HepG2 (cell line): ENCODE data around the gene PHRF1. TPM values are rescaled to one million over a fixed set of nuclear protein-coding genes. Genes with fewer than 3 reads are reported as not detected.

Experiments
- ATAC-seq: fragments of 200-7000 bp; cut with Tn5 transposase; 3 replicates; pipeline ENCODE4 v1.9.1; 2020; ENCODE audit warnings: mild to moderate bottlenecking, moderate library complexity
- BruUV-seq: library from RNA; stranded (reverse); fragments of 400-500 nt; replicated peaks from 2 replicates; lab custom pipeline; 2021; lab: Mats Ljungman, UMichigan
- CTCF ChIA-PET: fragments of 300-600 bp; formaldehyde crosslinking; extraction: SDS; loops from one replicate; lab custom pipeline; 2021; ENCODE audit warnings: low total read pairs, inconsistent platforms, low intra/inter-chr PET ratio; lab: Yijun Ruan, JAX
- POLR2A ChIA-PET: fragments of 350-600 bp; sonication (Branson Sonifier 250); formaldehyde crosslinking; loops from one replicate; lab custom pipeline; 2020; ENCODE audit warnings: antibody characterized with exemption, inconsistent platforms; lab: Yijun Ruan, JAX
- DNase-seq: peaks from one replicate; pipeline ENCODE4 v3.0.0-alpha.2; 2015; ENCODE audit warnings: low spot score
- FAIRE-seq: peaks from 3 replicates; lab custom pipeline; 2011; peaks lifted over from hg19 to GRCh38; lab: Jason Lieb, UNC
- H2AFZ ChIP-seq: one replicate; pipeline ENCODE4 v1.6.1; 2011; ENCODE audit warnings: low read length, inconsistent platforms
- H3K27ac ChIP-seq: fragments of 300-600 bp; 3 replicates; pipeline ENCODE4 v1.8.0; 2011; ENCODE audit warnings: mixed run types, mild to moderate bottlenecking, mixed read lengths, low read length, inconsistent platforms; ENCODE audit not compliant: insufficient read depth; ENCODE audit errors: extremely low read length
- H3K27me3 ChIP-seq, 2 experiments: fragments of 200-600 bp in 1 of 2; 2 replicates in 1 of 2; 3 replicates in 1 of 2; pipeline versions ENCODE4 v1.6.0 to v1.8.0; 2011; ENCODE audit warnings: low read length in 2 of 2, mild to moderate bottlenecking in 2 of 2, moderate library complexity in 2 of 2, inconsistent platforms in 1 of 2; ENCODE audit not compliant: insufficient read depth in 2 of 2, control insufficient read depth in 1 of 2
- H3K36me3 ChIP-seq, 2 experiments: fragments of 200-600 bp in 1 of 2; replicated peaks in 1 of 2; 2 replicates in 1 of 2; 3 replicates in 1 of 2; pipeline versions ENCODE4 v1.5.1 to v1.8.0; 2011; ENCODE audit warnings: low read length in 2 of 2, inconsistent platforms in 1 of 2; ENCODE audit not compliant: insufficient read depth in 2 of 2, control insufficient read depth in 1 of 2
- H3K4me1 ChIP-seq: 2 replicates; pipeline ENCODE4 v1.5.1; 2012; ENCODE audit warnings: low read length, inconsistent platforms; ENCODE audit not compliant: insufficient read depth
- H3K4me2 ChIP-seq: 2 replicates; pipeline ENCODE4 v1.6.0; 2011; ENCODE audit warnings: low read depth, low read length, inconsistent platforms
- H3K4me3 ChIP-seq, 3 experiments: fragments of 200-600 bp in 1 of 3; sonication (generic), shearing (Covaris generic) in 1 of 3; replicated peaks in 1 of 3; 2 replicates each; pipeline ENCODE4 v1.5.1; 2011 to 2016; ENCODE audit warnings: low read length in 3 of 3, inconsistent platforms in 2 of 3, low read depth in 2 of 3, mild to moderate bottlenecking in 2 of 3, control low read depth in 1 of 3, mixed read lengths in 1 of 3; ENCODE audit not compliant: insufficient read depth in 1 of 3
- H3K79me2 ChIP-seq: one replicate; pipeline ENCODE4 v1.6.1; 2011; ENCODE audit warnings: low read length, inconsistent platforms; ENCODE audit not compliant: insufficient read depth
- H3K9ac ChIP-seq: 2 replicates; pipeline ENCODE4 v1.6.0; 2011; ENCODE audit warnings: mild to moderate bottlenecking, low read depth, low read length, inconsistent platforms; ENCODE audit not compliant: insufficient read depth
- H3K9me3 ChIP-seq: 2 replicates; pipeline ENCODE4 v1.5.1; 2012; ENCODE audit warnings: mild to moderate bottlenecking, low read length
- H4K20me1 ChIP-seq: 2 replicates; pipeline ENCODE4 v1.6.0; 2011; ENCODE audit warnings: inconsistent platforms, mild to moderate bottlenecking, low read length, moderate library complexity; ENCODE audit not compliant: insufficient read depth
- AGO2 ChIP-seq: fragments of 200-400 bp; formaldehyde crosslinking; optimal IDR thresholded peaks from 2 replicates; pipeline ENCODE3; 2017; ENCODE audit warnings: mild to moderate bottlenecking, low read depth, low read length, moderate library complexity
- HHEX ChIP-seq: IDR thresholded peaks from 2 replicates; pipeline ENCODE4 v1.6.1; 2016; ENCODE audit warnings: control low read depth
- HNF4A ChIP-seq: sonication (generic); formaldehyde crosslinking; IDR thresholded peaks from 2 replicates; pipeline ENCODE4 v1.4.0; 2020; ENCODE audit warnings: missing genetic modification reagents
- HOXA5 ChIP-seq: sonication (generic); formaldehyde crosslinking; IDR thresholded peaks from 2 replicates; pipeline ENCODE4 v1.4.0; 2020; ENCODE audit warnings: missing genetic modification reagents
- MIER3 ChIP-seq: IDR thresholded peaks from 2 replicates; pipeline ENCODE4 v1.6.1; 2016; ENCODE audit warnings: missing compliant biosample characterization, borderline replicate concordance
- MTF1 ChIP-seq: sonication (generic); formaldehyde crosslinking; IDR thresholded peaks from 2 replicates; pipeline ENCODE4 v1.5.0; 2020; ENCODE audit warnings: missing genetic modification reagents
- RBFOX2 ChIP-seq: fragments of 200-400 bp; formaldehyde crosslinking; IDR thresholded peaks from 2 replicates; pipeline ENCODE4 v1.6.1; 2017; ENCODE audit warnings: low read depth, mild to moderate bottlenecking, low read length
- RBM22 ChIP-seq: fragments of 200-400 bp; formaldehyde crosslinking; optimal IDR thresholded peaks from 2 replicates; pipeline ENCODE3; 2017; ENCODE audit warnings: mild to moderate bottlenecking, low read length, moderate library complexity
- ZBTB38 ChIP-seq: sonication (generic); formaldehyde crosslinking; IDR thresholded peaks from 2 replicates; pipeline ENCODE4 v1.5.1; 2020; ENCODE audit warnings: mild to moderate bottlenecking, missing genetic modification reagents
- WGBS: methylation state at CpG from one replicate; pipeline ENCODE4 v1.1.6; 2017; ENCODE audit warnings: low lambda C conversion rate; 5-methylcytosine and 5-hydroxymethylcytosine counted together
- in situ Hi-C: cut with HindIII; loops from 2 replicates; pipeline ENCODE4 v1.10.0; 2017; ENCODE audit warnings: low pct_unique_long_range_greater_than_20kb; ENCODE audit not compliant: extremely low pct_ligation_motif_present
- intact Hi-C: fragments of 100-400 bp; cut with micrococcal nuclease; formaldehyde crosslinking; loops from one replicate; pipeline ENCODE4 v1.10.0; 2022; ENCODE audit not compliant: unreplicated experiment
- polyA plus RNA-seq, 8 experiments: library from polyadenylated mRNA; depleted of rRNA in 3 of 8; stranded (reverse) in 7 of 8; unstranded in 1 of 8; fragments of >200 nt; fragmentation: Illumina TruSeq in 4 of 8; extraction: Trizol in 4 of 8; gene quantifications; 2 replicates each; pipeline versions ENCODE4 v1.2.1 to v1.2.3, GENCODE V29; 2011 to 2016; ENCODE audit warnings: low read depth in 4 of 8, missing spikeins in 1 of 8, mixed read lengths in 1 of 8; ENCODE audit not compliant: insufficient read depth in 1 of 8
- total RNA-seq, 5 experiments: library from RNA; depleted of rRNA; stranded (reverse); fragments of >200 nt; fragmentation: Illumina TruSeq; extraction: Trizol; gene quantifications; 2 replicates each; pipeline ENCODE4 v1.2.3, GENCODE V29; 2016; ENCODE audit warnings: low read depth in 1 of 5
- TF ChIP-seq, protein P1 (sequence below): IDR thresholded peaks from 2 replicates; pipeline ENCODE4 v1.6.1; 2012; ENCODE audit warnings: low read length, improper control_type of control experiment
- TF ChIP-seq, protein P2 (sequence below): sonication (generic); formaldehyde crosslinking; IDR thresholded peaks from 2 replicates; pipeline ENCODE4 v1.4.0; 2020; ENCODE audit warnings: missing genetic modification reagents

PHRF1 gene
- total and polyA plus RNA-seq, 2 of the 13 experiments (the other 11 are each of a cell fraction or from before 2014, with no cell fraction given), result 8.2 to 16.7 TPM

DNA sequence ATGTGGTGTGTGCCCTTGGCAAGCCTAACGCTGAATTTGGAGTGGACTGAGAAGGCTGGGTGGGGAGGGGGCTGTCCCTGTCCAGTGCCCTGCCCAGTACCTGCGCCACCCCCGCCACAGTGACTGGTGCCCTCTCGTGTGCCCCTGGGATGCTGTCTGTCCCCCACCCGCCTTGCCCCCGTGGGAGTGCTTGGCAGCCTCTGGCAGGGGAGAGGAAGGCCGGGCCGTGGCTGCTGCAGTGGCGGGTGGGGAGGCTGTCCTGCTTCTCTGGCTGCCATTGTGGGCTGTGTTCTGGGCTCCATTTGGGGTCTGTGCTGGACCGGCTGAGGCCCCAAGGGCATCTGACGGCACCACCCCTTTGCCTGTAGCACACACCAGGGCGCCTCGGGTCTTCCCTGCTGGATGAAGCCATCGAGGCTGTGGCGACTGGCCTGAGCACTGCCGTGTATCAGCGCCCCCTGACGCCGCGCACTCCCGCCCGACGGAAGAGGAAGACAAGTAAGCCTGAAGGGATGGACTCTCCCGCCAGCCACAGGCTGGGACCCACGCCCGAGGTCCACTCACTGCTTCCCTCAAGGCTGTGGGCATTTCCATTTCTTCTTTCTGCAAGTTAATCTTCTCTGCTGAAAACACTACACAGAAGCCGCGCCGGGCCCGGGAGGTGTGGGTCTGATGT is 21.9 kb downstream of the PHRF1 start:
- peaks cover 4% of the 10 kb centered on the region; the same call in 1 of the 2 replicates for H4K20me1 ChIP-seq
- in situ Hi-C loops (loop anchor here (5.0 kb wide), 1 partner anchor 41 kb away; no protein-coding TSS in a partner anchor), intact Hi-C loops (no loop called here)
- H3K27ac ChIP-seq, result no peak overlapping the region
- WGBS, result 97% methylated on average over 25 of the region's 30 CpGs
- no peak overlapping the region for H2AFZ ChIP-seq
- no peak for FAIRE-seq
- no peak overlapping the region for H3K9ac ChIP-seq
- no TSS peak for BruUV-seq
- H3K27me3 ChIP-seq, result no peaks in the 10 kb centered on the region
- ATAC-seq, result no peak
- H3K4me3 ChIP-seq, result no peak overlapping the region
- TF ChIP-seq AGO2 (peak; percentile 84), HHEX (CRISPR knock-in tag) (no peak), RBFOX2 (0 out of 2 replicates have a peak, but pooled peaks have one; percentile 23)
- H3K4me1 ChIP-seq, result peaks cover 12% of the 10 kb centered on the region
- ChIA-PET CTCF (no interaction called here), POLR2A (no interaction called here)
- peaks cover 2% of the 10 kb centered on the region for H3K79me2 ChIP-seq
- H3K9me3 ChIP-seq, result no peaks in the 10 kb centered on the region
- H3K36me3 ChIP-seq, result peaks cover 45 to 87% of the 10 kb centered on the region in 2 experiments
- H3K4me2 ChIP-seq, result no peak overlapping the region
- no peak for DNase-seq

DNA sequence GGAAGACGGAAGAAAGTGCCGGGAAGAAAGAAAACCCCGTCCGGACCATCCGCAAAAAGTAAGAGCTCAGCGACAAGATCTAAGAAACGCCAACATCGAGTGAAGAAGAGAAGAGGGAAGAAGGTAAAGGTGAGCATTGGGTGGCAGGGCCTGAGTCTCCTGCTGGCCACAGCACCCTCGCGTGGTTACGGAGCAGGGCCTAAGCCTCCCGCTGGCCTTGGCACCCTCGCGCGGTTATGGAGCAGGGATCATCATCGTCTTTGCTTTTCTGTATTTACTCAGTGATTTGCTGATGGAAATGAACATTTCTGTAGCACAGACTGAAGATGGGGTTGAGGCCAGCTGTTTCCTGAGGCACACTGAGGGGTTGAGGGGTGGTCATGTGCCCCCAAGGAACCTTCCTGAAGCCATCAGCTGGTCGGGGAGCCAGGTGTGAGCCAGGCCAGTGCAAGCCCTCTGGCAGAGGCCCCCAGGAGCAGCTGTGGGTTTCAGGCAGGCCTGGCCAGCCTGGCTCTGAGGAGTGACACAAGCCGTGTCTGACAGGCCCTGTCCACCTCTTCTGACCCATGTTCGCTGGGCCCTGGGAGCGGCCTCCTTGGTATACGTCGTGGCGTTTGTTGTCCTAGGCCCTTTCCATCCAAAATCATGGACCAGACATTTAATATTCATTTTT is 25.4 kb downstream of the PHRF1 start:
- no peak overlapping the region for H3K4me3 ChIP-seq
- in situ Hi-C loops, result no loop called here
- no peak overlapping the region for H3K9ac ChIP-seq
- peak; percentile 12; the same call in 2 of the 3 replicates for ATAC-seq
- FAIRE-seq, result no peak
- BruUV-seq, result no TSS peak
- intact Hi-C loops, result no loop called here
- H3K36me3 ChIP-seq, result peaks cover 48 to 84% of the 10 kb centered on the region in 2 experiments
- no peak for DNase-seq
- 95% methylated on average over 22 of the region's 23 CpGs for WGBS
- no peaks in the 10 kb centered on the region for H3K9me3 ChIP-seq
- no peak overlapping the region for H3K27ac ChIP-seq
- no peaks in the 10 kb centered on the region for H3K4me1 ChIP-seq
- H3K27me3 ChIP-seq, result no peaks in the 10 kb centered on the region
- no peaks in the 10 kb centered on the region for H3K79me2 ChIP-seq
- 0 out of 2 replicates have a peak, but pooled peaks cover 4% of the 10 kb centered on the region for H4K20me1 ChIP-seq
- no peak overlapping the region for H3K4me2 ChIP-seq
- POLR2A ChIA-PET, result interaction anchor here (1.2 kb wide), 1 partner anchor 24 kb away, joined by 3 read pairs; no protein-coding TSS in a partner anchor
- CTCF ChIA-PET, result no interaction called here
- no peak overlapping the region for H2AFZ ChIP-seq
- TF ChIP-seq MIER3 (CRISPR knock-in tag), result no peak
- TF ChIP-seq, protein P1, sequence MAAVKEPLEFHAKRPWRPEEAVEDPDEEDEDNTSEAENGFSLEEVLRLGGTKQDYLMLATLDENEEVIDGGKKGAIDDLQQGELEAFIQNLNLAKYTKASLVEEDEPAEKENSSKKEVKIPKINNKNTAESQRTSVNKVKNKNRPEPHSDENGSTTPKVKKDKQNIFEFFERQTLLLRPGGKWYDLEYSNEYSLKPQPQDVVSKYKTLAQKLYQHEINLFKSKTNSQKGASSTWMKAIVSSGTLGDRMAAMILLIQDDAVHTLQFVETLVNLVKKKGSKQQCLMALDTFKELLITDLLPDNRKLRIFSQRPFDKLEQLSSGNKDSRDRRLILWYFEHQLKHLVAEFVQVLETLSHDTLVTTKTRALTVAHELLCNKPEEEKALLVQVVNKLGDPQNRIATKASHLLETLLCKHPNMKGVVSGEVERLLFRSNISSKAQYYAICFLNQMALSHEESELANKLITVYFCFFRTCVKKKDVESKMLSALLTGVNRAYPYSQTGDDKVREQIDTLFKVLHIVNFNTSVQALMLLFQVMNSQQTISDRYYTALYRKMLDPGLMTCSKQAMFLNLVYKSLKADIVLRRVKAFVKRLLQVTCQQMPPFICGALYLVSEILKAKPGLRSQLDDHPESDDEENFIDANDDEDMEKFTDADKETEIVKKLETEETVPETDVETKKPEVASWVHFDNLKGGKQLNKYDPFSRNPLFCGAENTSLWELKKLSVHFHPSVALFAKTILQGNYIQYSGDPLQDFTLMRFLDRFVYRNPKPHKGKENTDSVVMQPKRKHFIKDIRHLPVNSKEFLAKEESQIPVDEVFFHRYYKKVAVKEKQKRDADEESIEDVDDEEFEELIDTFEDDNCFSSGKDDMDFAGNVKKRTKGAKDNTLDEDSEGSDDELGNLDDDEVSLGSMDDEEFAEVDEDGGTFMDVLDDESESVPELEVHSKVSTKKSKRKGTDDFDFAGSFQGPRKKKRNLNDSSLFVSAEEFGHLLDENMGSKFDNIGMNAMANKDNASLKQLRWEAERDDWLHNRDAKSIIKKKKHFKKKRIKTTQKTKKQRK, result no peak
- TF ChIP-seq, protein P2, sequence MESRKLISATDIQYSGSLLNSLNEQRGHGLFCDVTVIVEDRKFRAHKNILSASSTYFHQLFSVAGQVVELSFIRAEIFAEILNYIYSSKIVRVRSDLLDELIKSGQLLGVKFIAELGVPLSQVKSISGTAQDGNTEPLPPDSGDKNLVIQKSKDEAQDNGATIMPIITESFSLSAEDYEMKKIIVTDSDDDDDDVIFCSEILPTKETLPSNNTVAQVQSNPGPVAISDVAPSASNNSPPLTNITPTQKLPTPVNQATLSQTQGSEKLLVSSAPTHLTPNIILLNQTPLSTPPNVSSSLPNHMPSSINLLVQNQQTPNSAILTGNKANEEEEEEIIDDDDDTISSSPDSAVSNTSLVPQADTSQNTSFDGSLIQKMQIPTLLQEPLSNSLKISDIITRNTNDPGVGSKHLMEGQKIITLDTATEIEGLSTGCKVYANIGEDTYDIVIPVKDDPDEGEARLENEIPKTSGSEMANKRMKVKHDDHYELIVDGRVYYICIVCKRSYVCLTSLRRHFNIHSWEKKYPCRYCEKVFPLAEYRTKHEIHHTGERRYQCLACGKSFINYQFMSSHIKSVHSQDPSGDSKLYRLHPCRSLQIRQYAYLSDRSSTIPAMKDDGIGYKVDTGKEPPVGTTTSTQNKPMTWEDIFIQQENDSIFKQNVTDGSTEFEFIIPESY (CRISPR knock-in tag), result peak; percentile 98
- peak; percentile 75 for TF ChIP-seq RBM22
- TF ChIP-seq HNF4A, result no peak
- 0 out of 2 replicates have a peak, but pooled peaks have one; percentile 29 for TF ChIP-seq ZBTB38 (CRISPR knock-in tag)
- no peak for TF ChIP-seq HOXA5 (CRISPR knock-in tag)
- no peak for TF ChIP-seq MTF1
